ENCODE results near the gene ELOB.
"Not testable (repeated sequence)": the region's sequence is repeated elsewhere in the genome, so short reads cannot be mapped to it uniquely, and the experiment has no call there.

ELOB gene

GRCh38 chr16:2724816-2725348 lies 52.2 kb downstream of the ELOB start:
- no peak for DNase-seq

- no peak for DNase-seq
Measured at GRCh38 chr16:2724088-2724676, 52.9 kb downstream of the ELOB start.

GRCh38 chr16:2721634-2722173 lies 55.4 kb downstream of the ELOB start:
- DNase-seq: not testable (repeated sequence)
